ENCODE data around the gene EEF1AKMT4.

EEF1AKMT4 gene

GRCh38 chr3:184306341-184306972 is 57.0 kb downstream of the EEF1AKMT4 start:
- H3K27me3 ChIP-seq (ENCODE audit: low read depth, low read length): no peaks in the 10 kb centered on the region
- H3K27ac ChIP-seq (ENCODE audit: low read length): no peak overlapping the region
- no peaks in the 10 kb centered on the region for H4K20me1 ChIP-seq (ENCODE audit: insufficient read depth, low read length)
- no peak overlapping the region for H2AFZ ChIP-seq (ENCODE audit: low read depth, low read length)
- TF ChIP-seq EZH2phosphoT487 (IDR thresholded peaks at IDR 0.05; ENCODE audit: low read depth) (no peak), CTCF (IDR thresholded peaks at IDR 0.05; ENCODE audit: low read depth, low read length) (no peak)
- H3K9me3 ChIP-seq (ENCODE audit: insufficient read depth, low read length): no peaks in the 10 kb centered on the region
- H3K4me3 ChIP-seq (ENCODE audit: low read length): no peak overlapping the region
- H3K79me2 ChIP-seq (ENCODE audit: low read length): peaks cover 3% of the 10 kb centered on the region
- H3K4me2 ChIP-seq (ENCODE audit: low read length): no peak overlapping the region
- no peak overlapping the region for H3K9ac ChIP-seq (ENCODE audit: low read length)
- H3K36me3 ChIP-seq (replicated peaks; ENCODE audit: low read depth, low read length): peaks cover 63% of the 10 kb centered on the region
- H3K4me1 ChIP-seq (ENCODE audit: low read length): no peaks in the 10 kb centered on the region

- TF ChIP-seq EZH2phosphoT487 (IDR thresholded peaks at IDR 0.05; ENCODE audit: low read depth) (no peak), CTCF (IDR thresholded peaks at IDR 0.05; ENCODE audit: low read depth, low read length) (no peak)
- peaks cover 49% of the 10 kb centered on the region for H3K36me3 ChIP-seq (replicated peaks; ENCODE audit: low read depth, low read length)
- no peaks in the 10 kb centered on the region for H3K27me3 ChIP-seq (ENCODE audit: low read depth, low read length)
- no peak overlapping the region for H3K9ac ChIP-seq (ENCODE audit: low read length)
- H3K9me3 ChIP-seq (ENCODE audit: insufficient read depth, low read length): no peaks in the 10 kb centered on the region
- H3K4me2 ChIP-seq (ENCODE audit: low read length): no peak overlapping the region
- no peak overlapping the region for H3K4me3 ChIP-seq (ENCODE audit: low read length)
- no peaks in the 10 kb centered on the region for H4K20me1 ChIP-seq (ENCODE audit: insufficient read depth, low read length)
- no peak overlapping the region for H2AFZ ChIP-seq (ENCODE audit: low read depth, low read length)
- H3K79me2 ChIP-seq (ENCODE audit: low read length): no peaks in the 10 kb centered on the region
- H3K27ac ChIP-seq (ENCODE audit: low read length): no peak overlapping the region
- no peaks in the 10 kb centered on the region for H3K4me1 ChIP-seq (ENCODE audit: low read length)
Observed at GRCh38 chr3:184307915-184308314, 58.4 kb downstream of the EEF1AKMT4 start.
